B cell (primary cell): ENCODE measurements around the gene FMN1.

Experiments
- EZH2 ChIP-seq: IDR thresholded peaks from 2 replicates; pipeline ENCODE4 v1.6.1; 2012; ENCODE audit warnings: borderline replicate concordance, low read depth, mild to moderate bottlenecking, moderate library complexity, low read length; ENCODE audit not compliant: insufficient read depth, poor library complexity, severe bottlenecking
- TF ChIP-seq, protein P1 (sequence below): fragments of 200-600 bp; IDR thresholded peaks from one replicate; pipeline ENCODE4 v1.8.0; 2022; ENCODE audit warnings: antibody characterized with exemption, mild to moderate bottlenecking

DNA sequence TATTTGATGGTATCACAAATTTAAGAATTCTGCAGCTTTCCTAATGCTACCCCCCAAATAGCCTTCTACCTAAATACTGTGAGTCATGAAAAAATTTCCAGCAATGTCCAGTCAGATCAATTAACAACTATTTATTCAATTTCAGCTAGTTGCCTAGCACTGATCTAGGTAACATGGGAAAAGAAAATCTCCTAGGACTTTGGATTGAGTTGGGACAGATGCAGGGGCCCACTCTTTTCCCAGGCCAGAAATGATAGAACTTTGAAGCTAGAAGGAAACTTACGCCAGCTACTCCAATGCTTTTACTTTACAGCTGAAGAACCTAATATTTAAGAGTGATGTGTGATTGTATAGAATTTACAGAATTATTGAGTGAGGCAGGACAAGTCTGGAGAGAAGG lies 196.3 kb downstream of the FMN1 start:
- no peak for TF ChIP-seq EZH2
- TF ChIP-seq, protein P1, sequence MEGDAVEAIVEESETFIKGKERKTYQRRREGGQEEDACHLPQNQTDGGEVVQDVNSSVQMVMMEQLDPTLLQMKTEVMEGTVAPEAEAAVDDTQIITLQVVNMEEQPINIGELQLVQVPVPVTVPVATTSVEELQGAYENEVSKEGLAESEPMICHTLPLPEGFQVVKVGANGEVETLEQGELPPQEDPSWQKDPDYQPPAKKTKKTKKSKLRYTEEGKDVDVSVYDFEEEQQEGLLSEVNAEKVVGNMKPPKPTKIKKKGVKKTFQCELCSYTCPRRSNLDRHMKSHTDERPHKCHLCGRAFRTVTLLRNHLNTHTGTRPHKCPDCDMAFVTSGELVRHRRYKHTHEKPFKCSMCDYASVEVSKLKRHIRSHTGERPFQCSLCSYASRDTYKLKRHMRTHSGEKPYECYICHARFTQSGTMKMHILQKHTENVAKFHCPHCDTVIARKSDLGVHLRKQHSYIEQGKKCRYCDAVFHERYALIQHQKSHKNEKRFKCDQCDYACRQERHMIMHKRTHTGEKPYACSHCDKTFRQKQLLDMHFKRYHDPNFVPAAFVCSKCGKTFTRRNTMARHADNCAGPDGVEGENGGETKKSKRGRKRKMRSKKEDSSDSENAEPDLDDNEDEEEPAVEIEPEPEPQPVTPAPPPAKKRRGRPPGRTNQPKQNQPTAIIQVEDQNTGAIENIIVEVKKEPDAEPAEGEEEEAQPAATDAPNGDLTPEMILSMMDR: no peak
